GM12864 (cell line): ENCODE data around the gene DMTF1.

Source experiments
- DNase-seq: peaks from one replicate; pipeline ENCODE4 v3.0.0-alpha.2; 2011; ENCODE audit warnings: low read depth
- H3K4me3 ChIP-seq: 2 replicates; pipeline ENCODE4 v1.5.1; 2011; ENCODE audit warnings: mild to moderate bottlenecking, low read depth, low read length, control low read depth
- TF ChIP-seq, protein P1 (sequence below): IDR thresholded peaks from 2 replicates; pipeline ENCODE4 v1.5.1; 2011; ENCODE audit warnings: low read depth, mild to moderate bottlenecking, moderate library complexity, low read length, control low read depth, inconsistent platforms; ENCODE audit errors: missing control alignments

The DMTF1 gene

GRCh38 chr7:87213811-87214210 is 61.6 kb downstream of the DMTF1 start:
- TF ChIP-seq, protein P1, sequence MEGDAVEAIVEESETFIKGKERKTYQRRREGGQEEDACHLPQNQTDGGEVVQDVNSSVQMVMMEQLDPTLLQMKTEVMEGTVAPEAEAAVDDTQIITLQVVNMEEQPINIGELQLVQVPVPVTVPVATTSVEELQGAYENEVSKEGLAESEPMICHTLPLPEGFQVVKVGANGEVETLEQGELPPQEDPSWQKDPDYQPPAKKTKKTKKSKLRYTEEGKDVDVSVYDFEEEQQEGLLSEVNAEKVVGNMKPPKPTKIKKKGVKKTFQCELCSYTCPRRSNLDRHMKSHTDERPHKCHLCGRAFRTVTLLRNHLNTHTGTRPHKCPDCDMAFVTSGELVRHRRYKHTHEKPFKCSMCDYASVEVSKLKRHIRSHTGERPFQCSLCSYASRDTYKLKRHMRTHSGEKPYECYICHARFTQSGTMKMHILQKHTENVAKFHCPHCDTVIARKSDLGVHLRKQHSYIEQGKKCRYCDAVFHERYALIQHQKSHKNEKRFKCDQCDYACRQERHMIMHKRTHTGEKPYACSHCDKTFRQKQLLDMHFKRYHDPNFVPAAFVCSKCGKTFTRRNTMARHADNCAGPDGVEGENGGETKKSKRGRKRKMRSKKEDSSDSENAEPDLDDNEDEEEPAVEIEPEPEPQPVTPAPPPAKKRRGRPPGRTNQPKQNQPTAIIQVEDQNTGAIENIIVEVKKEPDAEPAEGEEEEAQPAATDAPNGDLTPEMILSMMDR: no peak
- peak overlapping the region; percentile 37 for H3K4me3 ChIP-seq
- DNase-seq: no peak

DNA sequence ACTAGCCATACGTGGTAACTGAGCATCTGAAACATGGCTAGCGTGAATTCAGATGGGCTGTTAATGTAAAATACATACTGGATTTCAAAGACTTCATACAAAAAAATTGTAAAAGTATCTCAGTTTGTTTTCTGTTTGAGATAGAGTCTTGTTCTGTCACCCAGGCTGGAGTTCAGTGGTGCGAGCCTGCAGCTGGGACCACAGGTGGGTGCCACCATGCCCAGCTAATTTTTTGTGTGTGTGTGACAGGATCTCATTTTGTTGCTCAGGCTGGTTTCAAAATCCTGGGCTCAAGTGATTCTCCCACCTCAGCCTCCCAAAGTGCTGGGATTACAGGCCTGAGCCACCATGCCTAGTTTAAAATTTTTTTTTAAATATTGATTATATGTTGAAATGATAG is 62.8 kb downstream of the DMTF1 start:
- DNase-seq: no peak
- peak overlapping the region; percentile 18; the same call in 1 of the 2 replicates for H3K4me3 ChIP-seq
- TF ChIP-seq, protein P1: no peak

GRCh38 chr7:87216701-87217508 is 64.7 kb downstream of the DMTF1 start:
- TF ChIP-seq, protein P1: no peak
- peak; percentile 90 for DNase-seq
- H3K4me3 ChIP-seq: peak overlapping the region; percentile 93

- peak overlapping the region; percentile 93 for H3K4me3 ChIP-seq
- TF ChIP-seq, protein P1: no peak
- no peak for DNase-seq
These were observed 65.9 kb downstream of the DMTF1 start for GRCh38 chr7:87217983-87218653.

- DNase-seq: no peak
- H3K4me3 ChIP-seq: peak overlapping the region; percentile 93
- TF ChIP-seq, protein P1: no peak
These were observed 66.7 kb downstream of the DMTF1 start for GRCh38 chr7:87218796-87219544.

DNA sequence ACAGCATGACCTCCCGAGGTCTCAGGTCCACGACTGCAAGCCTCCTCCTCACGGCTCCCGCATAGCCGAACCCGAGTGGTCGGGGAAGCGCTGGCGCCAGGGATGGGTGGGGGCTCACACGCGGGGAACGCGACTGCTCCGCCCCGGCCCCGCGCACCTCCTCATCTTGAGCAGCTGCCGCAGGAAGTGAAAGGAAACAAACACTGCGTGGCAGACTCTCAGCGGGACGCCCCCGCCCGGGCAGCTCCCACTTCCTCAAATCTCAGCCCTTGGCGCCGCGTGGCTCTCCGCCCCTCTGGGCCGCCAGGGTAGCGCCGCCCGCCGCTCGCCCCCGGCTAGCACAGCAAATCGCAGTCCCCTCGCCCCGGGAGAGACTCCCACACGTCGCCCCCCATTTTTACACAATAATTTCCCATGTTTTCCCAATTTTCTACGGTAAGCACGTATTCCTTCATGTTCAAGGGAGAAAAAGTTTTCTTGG is 67.3 kb downstream of the DMTF1 start, which contains the start of gene TMEM243:
Gene TMEM243 (minus strand): TSS at position 188 of the 481 bp plus-strand sequence. CDS start 229 bp downstream, outside the sequence.
- DNase-seq: peak; percentile 78
- TF ChIP-seq, protein P1: peak; percentile 32
- peak within 1 kb of the TSS; percentile 93 for H3K4me3 ChIP-seq
